HEK293 (cell line): ENCODE measurements around the gene TLE3.

Experiments
- CTCF ChIA-PET: fragments of 350-600 bp; formaldehyde crosslinking; extraction: SDS; loops from one replicate; lab custom pipeline; 2021; ENCODE audit warnings: antibody characterized with exemption; lab: Yijun Ruan, JAX
- POLR2A ChIA-PET: fragments of 300-600 bp; formaldehyde crosslinking; extraction: SDS; loops from one replicate; lab custom pipeline; 2020; ENCODE audit warnings: antibody characterized with exemption, inconsistent platforms; lab: Yijun Ruan, JAX
- H3K27ac ChIP-seq: fragments of 200-500 bp; sonication (Bioruptor generic); 2 replicates; pipeline ENCODE4 v1.5.1; 2014; ENCODE audit warnings: low read depth, low read length, control low read depth, inconsistent platforms; ENCODE audit errors: extremely low read depth
- H3K36me3 ChIP-seq, 2 experiments: fragments of 200-500 bp in 1 of 2; sonication (Bioruptor generic) in 1 of 2; 1 replicate in 1 of 2; 2 replicates in 1 of 2; pipeline ENCODE4 v1.5.1; 2014 to 2017; ENCODE audit warnings: inconsistent platforms in 2 of 2, low read length in 2 of 2; ENCODE audit not compliant: control insufficient read depth in 2 of 2, insufficient read depth in 1 of 2
- H3K4me1 ChIP-seq: fragments of 200-500 bp; sonication (Bioruptor generic); 2 replicates; pipeline ENCODE4 v1.5.1; 2014; ENCODE audit warnings: mild to moderate bottlenecking, low read length, inconsistent platforms; ENCODE audit not compliant: control insufficient read depth, insufficient read depth
- H3K4me3 ChIP-seq: 2 replicates; pipeline ENCODE4 v1.5.1; 2011; ENCODE audit warnings: low read depth, mild to moderate bottlenecking, control low read depth, low read length, moderate library complexity
- H3K9me3 ChIP-seq: fragments of 200-500 bp; sonication (Bioruptor generic); 2 replicates; pipeline ENCODE4 v1.5.1; 2014; ENCODE audit warnings: low read depth, low read length, inconsistent platforms; ENCODE audit not compliant: control insufficient read depth, insufficient read depth
- EGR2 ChIP-seq: fragments of 450-650 bp; formaldehyde crosslinking; IDR thresholded peaks from 2 replicates; pipeline ENCODE4 v1.5.1; 2016; ENCODE audit warnings: low read depth, missing biosample characterization, missing genetic modification characterization
- PRDM1 ChIP-seq: fragments of 450-650 bp; formaldehyde crosslinking; IDR thresholded peaks from 2 replicates; pipeline ENCODE4; 2016; ENCODE audit warnings: missing biosample characterization, missing genetic modification characterization
- TCF7L2 ChIP-seq: IDR thresholded peaks from 2 replicates; pipeline ENCODE4 v1.6.1; 2011; ENCODE audit warnings: low read depth, mild to moderate bottlenecking, inconsistent platforms, low read length, moderate library complexity, borderline replicate concordance
- ZBTB10 ChIP-seq: fragments of 450-650 bp; formaldehyde crosslinking; IDR thresholded peaks from 2 replicates; pipeline ENCODE4 v1.5.1; 2016; ENCODE audit warnings: missing biosample characterization, missing genetic modification characterization
- ZBTB6 ChIP-seq: fragments of 450-650 bp; formaldehyde crosslinking; IDR thresholded peaks from 2 replicates; pipeline ENCODE4 v1.5.1; 2017; ENCODE audit warnings: missing biosample characterization, missing genetic modification characterization
- ZNF221 ChIP-seq: fragments of 450-650 bp; formaldehyde crosslinking; IDR thresholded peaks from 2 replicates; pipeline ENCODE4 v1.5.1; 2017; ENCODE audit warnings: missing biosample characterization, missing genetic modification characterization, borderline replicate concordance
- ZNF341 ChIP-seq: fragments of 450-650 bp; formaldehyde crosslinking; IDR thresholded peaks from 2 replicates; pipeline ENCODE4; 2016; ENCODE audit warnings: low read depth, missing biosample characterization, missing genetic modification characterization
- ZNF391 ChIP-seq: fragments of 450-650 bp; formaldehyde crosslinking; IDR thresholded peaks from 2 replicates; pipeline ENCODE4 v1.5.1; 2016; ENCODE audit warnings: low read depth, missing biosample characterization, missing genetic modification characterization, borderline replicate concordance
- ZNF449 ChIP-seq: fragments of 450-650 bp; formaldehyde crosslinking; IDR thresholded peaks from 2 replicates; pipeline ENCODE4 v1.5.1; 2017; ENCODE audit warnings: missing biosample characterization, mild to moderate bottlenecking, missing genetic modification characterization, moderate library complexity
- ZNF473 ChIP-seq: fragments of 450-650 bp; formaldehyde crosslinking; IDR thresholded peaks from 2 replicates; pipeline ENCODE4 v1.5.1; 2017; ENCODE audit warnings: missing biosample characterization, missing genetic modification characterization
- ZNF48 ChIP-seq: fragments of 450-650 bp; formaldehyde crosslinking; IDR thresholded peaks from 2 replicates; pipeline ENCODE4 v1.5.1; 2016; ENCODE audit warnings: missing biosample characterization, missing genetic modification characterization
- ZNF518A ChIP-seq: fragments of 450-650 bp; formaldehyde crosslinking; conservative IDR thresholded peaks from 2 replicates; pipeline ENCODE4 v1.5.1; 2016; ENCODE audit warnings: low read depth, missing biosample characterization, missing genetic modification characterization
- ZNF549 ChIP-seq: fragments of 450-650 bp; IDR thresholded peaks from 2 replicates; pipeline ENCODE4 v1.5.1; 2018; ENCODE audit warnings: missing biosample characterization, missing genetic modification characterization, mild to moderate bottlenecking, inconsistent platforms, moderate library complexity
- ZNF558 ChIP-seq: fragments of 450-650 bp; formaldehyde crosslinking; IDR thresholded peaks from 2 replicates; pipeline ENCODE4 v1.5.1; 2016; ENCODE audit warnings: missing biosample characterization, missing genetic modification characterization

TLE3 gene

GRCh38 chr15:70116317-70116716, 18.6 kb upstream of the TLE3 start (continued):
- TF ChIP-seq ZNF549 (tag by site-specific recombination) (no peak), ZBTB6 (tag by site-specific recombination) (no peak), TCF7L2 (no peak), ZNF391 (tag by site-specific recombination) (no peak), ZNF341 (no peak), ZNF558 (tag by site-specific recombination) (no peak)

- CTCF ChIA-PET, result no interaction called here
- Histone ChIP-seq H3K9me3 (no peaks in the 10 kb centered on the region), H3K4me1 (peaks cover 4% of the 10 kb centered on the region), H3K27ac (no peak overlapping the region), H3K36me3 (no peaks in the 10 kb centered on the region), H3K4me3 (no peak overlapping the region)
- POLR2A ChIA-PET, result no interaction called here
- TF ChIP-seq PRDM1 (0 out of 2 replicates have a peak, but pooled peaks have one; percentile 10), ZNF449 (tag by site-specific recombination) (no peak), ZNF221 (tag by site-specific recombination) (no peak), ZNF518A (tag by site-specific recombination) (no peak), EGR2 (tag by site-specific recombination) (no peak)
These were observed 16.5 kb upstream of the TLE3 start for GRCh38 chr15:70114221-70114620.

- TF ChIP-seq ZNF473 (tag by site-specific recombination) (no peak), ZNF48 (tag by site-specific recombination) (no peak), ZBTB10 (tag by site-specific recombination) (no peak)
- Histone ChIP-seq H3K4me3 (no peak overlapping the region), H3K36me3 (no peaks in the 10 kb centered on the region), H3K9me3 (no peaks in the 10 kb centered on the region), H3K27ac (no peak overlapping the region), H3K4me1 (peaks cover 4% of the 10 kb centered on the region)
- CTCF ChIA-PET, result interaction anchor here (0.6 to 0.7 kb wide), 3 partner anchors 14 to 42 kb away, joined by 3 to 4 read pairs (median 4); no protein-coding TSS in a partner anchor
- POLR2A ChIA-PET, result interaction anchor here (4.2 kb wide), 1 partner anchor 13 kb away, joined by 134 read pairs; the partner anchor contains the start of gene TLE3
These were observed 15.6 kb upstream of the TLE3 start for GRCh38 chr15:70113304-70113700.
